Stimulated activated CD8-positive, alpha-beta memory T cell treated with anti-CD3 and anti-CD28 coated beads, Interleukin-2, amount 100 ng/mL, for 48 hours (primary cell): ENCODE results near the gene NPDC1.

Source experiments
- DNase-seq, 2 donors: peaks; one replicate each; pipeline ENCODE4 v3.0.0-alpha.2; 2020; ENCODE audit warnings: low read depth in 2 of 2

The NPDC1 gene, protein sequence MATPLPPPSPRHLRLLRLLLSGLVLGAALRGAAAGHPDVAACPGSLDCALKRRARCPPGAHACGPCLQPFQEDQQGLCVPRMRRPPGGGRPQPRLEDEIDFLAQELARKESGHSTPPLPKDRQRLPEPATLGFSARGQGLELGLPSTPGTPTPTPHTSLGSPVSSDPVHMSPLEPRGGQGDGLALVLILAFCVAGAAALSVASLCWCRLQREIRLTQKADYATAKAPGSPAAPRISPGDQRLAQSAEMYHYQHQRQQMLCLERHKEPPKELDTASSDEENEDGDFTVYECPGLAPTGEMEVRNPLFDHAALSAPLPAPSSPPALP

DNA sequence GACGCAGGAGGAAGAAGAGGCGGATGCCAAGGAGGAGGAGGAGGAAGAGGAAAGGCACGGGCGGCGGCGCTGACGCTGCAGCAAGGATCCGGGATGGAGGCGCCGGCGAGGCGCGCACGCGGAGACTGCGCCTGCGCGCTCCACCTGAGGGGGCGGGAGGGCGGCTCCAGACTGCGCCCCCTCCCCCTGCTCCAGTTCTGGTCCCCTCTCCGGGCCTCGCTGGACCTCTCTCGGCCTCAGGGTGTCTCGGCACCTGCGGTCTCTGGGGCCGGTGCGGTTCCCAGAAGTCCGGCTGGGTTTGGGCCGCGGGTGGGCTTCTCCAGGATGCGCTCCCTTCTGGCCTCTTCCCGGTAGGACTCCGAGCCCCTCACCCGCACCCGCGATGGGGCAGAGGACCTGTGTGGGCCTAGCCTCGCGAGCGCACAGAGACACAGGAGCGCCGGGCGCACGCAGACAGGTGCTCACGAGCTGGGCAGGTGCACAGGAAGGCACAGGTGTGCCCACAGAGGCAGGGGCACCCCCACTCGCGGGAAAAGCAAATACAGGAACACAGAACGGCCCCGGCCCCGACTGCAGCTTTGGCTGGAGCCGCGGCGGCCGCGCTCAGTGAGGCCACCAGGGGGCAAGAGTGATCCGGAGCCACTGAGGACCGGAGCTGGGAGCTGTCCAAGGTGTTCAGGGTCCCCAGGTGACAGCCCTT, at the start of gene NPDC1:
Gene NPDC1, minus strand, starts transcription at position 90 of the 700 bp plus-strand sequence. CDS start 188 bp downstream, outside the sequence.
- peak; percentile 74 to 80 for DNase-seq

DNA sequence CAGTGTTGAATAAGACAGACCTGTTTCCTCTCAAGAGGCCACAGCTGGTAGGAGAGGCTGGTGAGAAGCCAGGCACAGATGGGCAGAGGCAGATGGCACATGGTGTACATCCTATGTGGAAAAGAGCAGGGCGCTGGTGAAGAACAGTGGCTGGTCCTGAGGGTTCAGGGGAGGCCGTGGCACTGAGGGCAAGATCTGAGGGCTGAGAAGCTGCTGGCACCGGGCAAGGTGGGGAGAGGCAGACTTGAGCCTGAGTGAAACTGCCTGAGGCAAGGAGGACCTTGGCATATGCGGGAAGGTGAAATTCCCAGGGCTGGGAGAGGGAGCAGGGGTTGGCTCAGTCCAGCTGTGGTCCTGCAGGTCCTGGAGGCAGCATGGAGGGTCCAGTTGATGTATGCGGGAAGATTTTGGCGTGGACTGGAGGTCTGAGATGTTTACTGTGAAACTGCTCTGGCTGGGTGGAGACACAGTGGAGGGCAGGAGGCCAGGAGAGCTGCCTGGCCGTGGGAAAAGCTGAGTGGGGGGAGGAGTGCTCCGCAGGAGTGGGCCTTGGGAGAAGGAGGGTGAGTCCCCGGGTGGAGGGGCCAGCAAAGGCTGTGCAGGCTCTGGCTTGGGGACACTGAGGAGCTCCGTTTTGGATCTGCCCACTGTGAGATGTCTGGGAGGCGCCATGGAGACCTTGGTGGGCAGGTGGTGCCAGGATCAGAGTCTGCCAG, 43.4 kb upstream of the NPDC1 start:
- DNase-seq, result no peak

DNA sequence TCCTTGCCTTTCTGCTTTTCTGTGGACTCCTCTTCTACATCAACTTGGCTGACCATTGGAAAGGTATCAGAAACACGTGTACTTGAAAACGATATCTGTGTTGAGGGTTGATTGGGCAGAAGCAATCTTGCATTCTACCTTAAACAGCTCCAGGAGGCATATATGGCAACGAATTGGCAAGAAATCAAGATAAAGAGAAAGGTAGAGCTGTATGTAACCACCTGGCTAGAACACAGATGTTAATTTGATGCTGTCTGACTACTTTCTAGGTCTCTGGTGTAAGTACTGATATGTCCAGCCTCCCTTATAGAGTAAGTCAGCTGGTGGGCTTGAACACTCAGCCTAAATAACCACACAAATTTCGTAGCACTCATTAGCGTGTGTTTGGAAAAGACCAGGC, 42.1 kb upstream of the NPDC1 start:
- no peak for DNase-seq

DNA sequence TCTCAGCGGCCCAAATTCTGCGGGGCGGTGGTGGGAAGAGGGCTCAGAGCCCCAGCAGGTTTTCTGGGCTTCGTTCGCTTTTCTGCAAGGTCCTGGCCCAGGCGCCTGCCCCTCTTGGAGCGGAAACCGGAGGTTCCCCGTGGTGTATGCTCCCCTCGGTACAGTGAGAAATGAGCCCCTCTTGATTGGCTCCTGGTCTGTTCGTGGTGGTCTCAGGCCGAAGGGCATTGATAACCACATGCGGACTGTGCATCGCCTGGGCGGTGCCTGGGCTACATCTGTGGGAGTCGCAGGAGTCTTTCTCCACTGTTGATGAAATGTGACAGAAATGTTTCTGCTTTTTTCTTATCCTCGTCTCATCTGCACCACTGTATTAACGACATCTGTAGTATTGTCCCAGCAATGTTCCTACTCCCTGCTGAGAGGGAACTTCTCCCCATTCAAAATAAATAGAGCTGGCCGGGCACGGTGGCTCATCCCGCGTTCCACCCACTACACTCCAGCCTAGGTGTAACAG, 41.5 kb upstream of the NPDC1 start:
- no peak for DNase-seq

DNA sequence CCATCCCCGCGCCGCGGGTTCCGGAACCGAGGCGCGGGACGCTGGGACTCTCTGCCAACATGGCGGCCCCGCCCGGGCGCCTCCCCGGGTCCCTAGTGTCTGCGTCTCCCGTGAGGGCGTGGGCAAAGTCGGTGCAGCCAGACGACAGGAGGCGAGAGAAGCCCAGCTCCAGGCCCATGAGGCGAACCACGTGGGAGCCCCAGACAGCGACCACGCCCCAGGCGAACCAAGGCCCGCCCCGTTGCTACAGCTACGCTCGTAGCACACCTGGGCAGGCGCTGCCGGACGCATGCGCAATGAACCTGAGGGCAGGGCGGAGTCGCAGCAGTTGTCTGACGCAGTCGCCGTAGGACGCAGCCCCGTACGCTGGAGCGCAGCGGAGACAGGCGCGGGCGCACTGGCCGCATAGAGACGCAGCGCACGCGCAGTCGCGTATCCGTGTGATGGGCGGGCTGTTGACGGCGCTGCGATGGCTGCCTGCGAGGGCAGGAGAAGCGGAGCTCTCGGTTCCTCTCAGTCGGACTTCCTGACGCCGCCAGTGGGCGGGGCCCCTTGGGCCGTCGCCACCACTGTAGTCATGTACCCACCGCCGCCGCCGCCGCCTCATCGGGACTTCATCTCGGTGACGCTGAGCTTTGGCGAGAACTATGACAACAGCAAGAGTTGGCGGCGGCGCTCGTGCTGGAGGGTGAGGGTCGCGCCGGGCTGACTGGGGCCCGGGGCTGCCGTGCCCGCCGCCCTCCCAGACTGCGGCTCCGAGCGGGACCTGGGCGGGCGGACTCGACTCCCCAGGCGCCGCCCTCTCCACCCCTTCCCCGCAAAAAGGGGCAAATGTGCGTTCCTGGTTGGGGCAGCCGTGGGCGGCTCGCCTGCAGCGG, 40.8 kb upstream of the NPDC1 start, which contains the start of gene MAN1B1:
Gene MAN1B1, plus strand, starts transcription at position 455 of the 878 bp plus-strand sequence. Its CDS starts 15 bp downstream, at position 470.
- DNase-seq, result peak; percentile 100

DNA sequence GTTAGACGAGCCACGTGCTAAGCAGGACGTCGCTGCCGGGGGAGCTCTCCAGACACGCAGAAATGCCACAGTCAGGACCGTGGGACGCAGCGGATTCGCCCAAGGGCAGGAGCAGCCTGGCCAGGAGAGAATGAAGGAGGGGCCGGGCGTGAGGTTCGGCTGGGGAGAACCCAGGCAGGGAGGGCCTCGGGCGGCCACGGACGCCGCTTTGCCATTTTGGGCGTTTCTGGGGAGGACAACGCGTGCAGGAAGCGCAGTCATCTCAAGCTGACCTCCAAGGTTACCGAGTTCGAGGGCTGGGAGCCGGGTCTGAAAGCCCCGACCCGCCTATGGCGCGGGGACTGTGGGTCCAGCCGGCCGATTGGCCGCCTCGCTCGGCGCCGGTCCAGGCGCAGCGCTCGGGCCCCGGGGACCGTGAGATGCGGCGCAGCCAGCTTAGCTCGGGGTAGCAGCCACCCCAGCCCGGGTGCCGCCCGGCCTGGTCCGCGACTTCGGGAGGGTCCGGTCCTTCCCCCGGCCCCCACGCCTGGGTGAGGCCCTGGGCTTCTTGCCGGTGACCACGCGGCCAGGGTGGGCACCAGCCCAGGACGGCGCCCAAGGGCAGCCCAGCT, 40.0 kb upstream of the NPDC1 start:
- DNase-seq, result peak in 1 of 2 donors; percentile 26

DNA sequence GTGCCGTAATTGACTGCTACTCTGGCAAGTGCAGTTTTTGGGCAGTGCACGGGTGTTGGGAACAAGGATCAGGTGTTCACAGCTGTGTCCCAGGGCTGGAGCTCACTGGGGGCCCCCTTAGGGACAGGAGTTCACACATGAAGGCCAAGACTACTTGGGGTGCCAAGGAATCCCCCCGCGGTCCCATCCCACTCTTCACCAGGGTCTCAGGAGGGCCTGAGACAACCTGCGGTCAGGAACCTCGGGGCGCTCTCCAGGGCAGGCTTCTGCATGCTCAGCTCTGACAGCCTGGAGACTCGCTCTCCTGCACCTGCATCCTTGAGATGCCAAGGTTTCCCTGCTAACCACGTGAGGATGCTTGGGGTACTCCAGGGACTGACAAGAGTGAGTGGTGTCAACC, 38.5 kb upstream of the NPDC1 start:
- no peak for DNase-seq

DNA sequence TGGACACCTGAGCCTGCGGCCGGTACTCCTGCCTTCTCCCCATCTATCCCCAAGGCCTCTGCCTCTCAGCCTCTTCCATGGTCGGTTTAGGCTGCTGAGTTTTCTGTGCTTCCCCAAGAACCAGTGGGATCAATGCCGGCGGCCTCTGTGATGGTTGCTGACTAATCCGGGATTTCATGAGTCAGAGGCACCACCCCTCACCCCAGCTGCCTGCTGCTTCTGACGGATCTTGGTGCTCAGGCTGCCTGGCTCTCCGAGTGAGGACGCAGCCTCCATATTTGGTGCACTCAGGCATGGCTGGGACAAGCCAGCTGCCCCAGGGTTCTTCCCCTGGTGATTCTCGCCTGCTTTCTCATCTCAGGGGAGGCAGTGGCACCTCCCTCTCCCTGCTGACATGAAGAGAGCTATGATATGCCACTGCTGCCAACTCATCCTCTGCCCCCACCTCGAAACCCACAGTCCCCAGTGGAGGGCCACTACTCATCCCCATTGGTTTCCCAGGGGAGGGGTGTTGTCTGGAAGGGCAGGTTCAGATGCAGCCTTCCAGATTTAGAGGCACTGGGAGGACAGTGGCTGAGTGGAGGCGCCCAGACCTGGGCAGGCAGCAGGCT, 37.5 kb upstream of the NPDC1 start:
- no peak for DNase-seq

DNA sequence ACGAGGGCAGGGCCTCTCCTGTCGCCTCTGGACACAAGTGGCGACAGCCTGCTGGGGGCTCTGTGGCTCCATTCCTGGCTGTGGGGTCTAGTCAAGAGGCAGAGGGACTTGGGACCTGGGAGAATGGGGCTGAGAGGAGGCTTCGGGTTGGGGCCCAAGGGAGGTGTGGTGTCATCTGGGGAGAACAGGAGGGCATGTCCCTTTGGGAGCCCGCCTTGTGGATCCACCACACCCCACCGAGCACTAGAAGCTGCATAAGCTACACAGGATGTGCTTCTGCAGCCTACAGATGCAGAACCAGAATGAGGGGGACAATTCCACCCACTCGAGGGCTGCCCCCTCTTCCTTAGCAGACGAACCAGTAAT, 36.9 kb upstream of the NPDC1 start:
- no peak for DNase-seq

DNA sequence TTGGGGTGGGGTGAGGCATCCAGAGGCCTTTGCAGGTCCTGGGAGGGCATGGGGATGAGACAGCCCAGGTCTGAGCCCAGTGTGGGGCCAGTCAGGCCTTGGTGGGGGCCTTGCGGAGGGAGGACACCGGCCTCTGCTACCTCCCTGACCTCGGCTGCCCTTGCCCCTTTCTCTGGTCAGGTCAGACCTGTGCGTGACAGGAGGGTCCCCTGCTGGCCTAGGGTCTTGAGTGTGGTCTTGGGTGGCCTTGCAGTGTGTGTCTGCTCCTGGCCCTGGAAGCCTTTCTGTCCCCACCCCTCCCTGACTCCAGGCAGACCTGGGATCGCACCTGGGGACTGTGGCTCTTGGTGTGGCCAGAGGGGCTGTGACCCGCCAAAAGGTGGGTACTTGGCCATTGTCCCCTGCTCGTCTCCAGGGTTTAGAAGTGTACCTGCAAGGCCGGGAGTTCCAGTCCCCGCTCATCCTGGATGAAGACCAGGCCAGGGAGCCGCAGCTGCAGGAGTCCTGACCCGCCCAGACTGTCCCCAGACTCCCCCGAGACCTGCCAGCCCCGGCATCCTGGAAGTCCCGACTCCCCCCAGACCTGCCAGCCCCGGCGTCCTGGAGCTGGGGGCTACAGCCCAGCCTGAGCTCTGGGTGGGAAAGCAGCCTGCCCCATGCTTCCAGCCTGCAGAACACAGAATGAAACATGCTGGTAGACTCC, 36.4 kb upstream of the NPDC1 start:
- DNase-seq, result no peak

DNA sequence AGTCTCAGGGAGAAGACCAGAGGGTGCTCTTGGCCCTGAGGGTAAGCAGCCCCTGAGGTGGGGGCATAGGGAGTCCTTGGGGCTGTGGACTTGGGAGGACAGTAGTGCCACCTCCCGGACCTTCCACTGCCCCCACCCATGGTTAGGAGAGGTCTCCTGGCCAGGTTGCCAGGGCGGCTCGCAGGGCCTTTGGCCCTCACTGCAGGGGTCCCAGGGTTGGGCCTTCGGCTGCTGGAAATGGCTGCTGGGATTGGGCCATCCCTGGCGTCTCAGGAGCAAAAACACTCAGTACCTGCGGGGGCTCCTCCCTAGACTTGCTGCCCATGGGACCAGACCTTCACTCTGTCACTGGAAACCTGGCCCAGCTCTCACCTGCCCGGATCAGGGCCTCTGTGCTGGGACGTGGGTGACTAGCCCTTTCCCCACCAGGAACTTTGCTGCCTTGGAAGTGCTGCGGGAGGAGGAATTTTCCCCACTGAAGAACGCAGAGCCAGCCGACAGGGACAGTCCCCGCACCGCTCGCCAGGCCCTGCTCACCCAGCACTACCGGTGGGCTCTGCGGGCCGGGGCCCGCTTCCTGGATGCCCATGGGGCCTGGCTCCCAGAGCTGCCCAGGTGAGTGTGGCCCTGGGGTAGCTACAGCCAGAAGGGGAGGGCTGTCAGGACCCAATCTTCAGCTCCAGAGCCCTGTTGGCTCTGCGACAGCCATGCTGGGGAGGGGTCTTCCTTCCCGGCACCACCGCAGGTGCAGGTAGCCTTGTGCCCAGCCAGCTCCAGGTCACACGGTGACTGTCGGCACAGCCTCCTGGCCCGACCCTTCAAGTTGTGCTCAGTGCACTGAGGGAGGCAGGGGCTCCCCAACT, 34.5 kb upstream of the NPDC1 start:
- no peak for DNase-seq

DNA sequence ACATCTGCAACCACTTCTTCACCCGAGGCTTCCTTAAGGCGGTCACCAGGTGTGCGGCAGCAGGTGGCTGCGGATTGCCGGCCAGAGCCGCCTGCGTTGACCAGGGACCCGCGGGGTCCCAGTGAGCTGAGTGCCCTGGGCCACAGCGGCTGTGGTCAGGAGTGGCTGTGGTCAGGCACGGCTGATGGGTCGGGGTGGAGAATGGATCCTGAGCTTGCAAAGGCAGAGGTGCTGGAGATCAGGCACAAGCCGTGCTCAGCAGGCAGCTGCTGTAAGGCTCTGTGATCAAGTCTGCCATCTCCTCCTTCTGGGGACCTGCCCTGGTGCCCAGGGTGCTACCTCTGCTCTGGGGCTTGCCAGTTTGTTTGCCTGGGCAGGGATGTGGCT, 33.4 kb upstream of the NPDC1 start:
- DNase-seq, result no peak

DNA sequence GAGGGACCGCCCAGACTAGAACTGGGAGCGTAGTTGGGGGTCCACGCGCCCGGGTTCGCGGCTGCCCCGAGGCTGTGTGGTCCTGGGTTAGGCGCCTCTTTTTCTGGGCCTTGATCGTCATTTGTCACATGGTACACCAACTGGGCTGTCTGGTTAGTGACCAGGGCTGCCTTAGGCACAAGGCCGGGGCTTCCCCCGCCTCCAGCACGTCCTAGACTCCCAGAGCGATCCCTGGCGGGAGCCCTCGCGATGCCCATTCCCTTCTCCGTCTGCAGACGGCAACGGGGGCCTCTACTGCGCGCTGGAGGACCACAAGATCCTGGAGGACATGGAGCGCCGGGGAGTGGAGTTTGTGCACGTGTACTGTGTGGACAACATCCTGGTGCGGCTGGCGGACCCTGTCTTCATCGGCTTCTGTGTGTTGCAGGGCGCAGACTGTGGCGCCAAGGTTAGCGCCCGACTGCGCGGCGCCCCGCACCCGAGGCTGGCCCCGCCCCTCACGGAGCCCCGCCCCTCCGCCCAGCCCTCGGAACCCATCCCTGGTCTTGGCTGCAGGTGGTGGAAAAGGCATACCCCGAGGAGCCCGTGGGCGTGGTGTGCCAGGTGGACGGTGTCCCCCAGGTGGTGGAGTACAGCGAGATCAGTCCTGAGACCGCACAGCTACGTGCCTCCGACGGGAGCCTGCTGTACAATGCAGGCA, 32.9 kb upstream of the NPDC1 start:
- DNase-seq, result no peak

DNA sequence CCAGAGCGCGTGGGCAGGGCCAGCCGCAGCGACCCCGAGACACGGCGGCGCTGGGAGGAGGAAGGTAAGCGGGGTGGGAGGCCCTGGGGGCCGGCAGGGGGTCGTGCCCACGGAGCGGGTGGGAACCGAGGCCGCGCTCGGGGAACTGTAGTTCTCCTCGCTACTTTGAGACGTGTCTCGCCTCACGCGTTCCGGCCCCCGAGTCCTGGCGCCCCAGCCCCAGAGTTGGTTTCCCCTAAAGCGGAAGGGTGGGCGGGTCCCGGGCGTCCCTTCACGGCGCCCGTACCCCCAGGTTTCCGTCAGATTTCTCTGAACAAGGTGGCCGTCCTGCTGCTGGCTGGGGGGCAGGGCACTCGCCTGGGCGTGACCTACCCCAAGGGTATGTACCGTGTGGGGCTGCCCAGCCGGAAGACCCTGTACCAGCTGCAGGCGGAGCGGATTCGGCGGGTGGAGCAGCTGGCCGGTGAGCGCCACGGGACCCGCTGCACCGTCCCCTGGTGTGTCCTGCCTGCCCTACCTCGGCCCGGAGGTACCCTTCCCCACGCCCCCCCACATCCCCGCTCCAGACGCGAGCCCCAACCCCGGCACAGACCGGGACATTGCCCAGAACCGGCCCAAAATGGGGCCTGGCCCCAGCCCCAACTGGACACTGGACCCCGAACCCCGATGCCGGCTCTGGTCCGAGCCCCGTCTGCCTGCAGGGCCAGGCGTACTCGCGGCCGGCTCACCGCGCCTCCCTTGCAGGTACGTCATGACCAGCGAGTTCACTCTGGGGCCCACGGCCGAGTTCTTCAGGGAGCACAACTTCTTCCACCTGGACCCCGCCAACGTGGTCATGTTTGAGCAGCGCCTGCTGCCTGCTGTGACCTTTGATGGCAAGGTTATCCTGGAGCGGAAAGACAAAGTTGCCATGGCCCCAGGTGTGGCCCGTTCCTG, 32.0 kb upstream of the NPDC1 start:
- peak in 1 of 2 donors; percentile 51 for DNase-seq

DNA sequence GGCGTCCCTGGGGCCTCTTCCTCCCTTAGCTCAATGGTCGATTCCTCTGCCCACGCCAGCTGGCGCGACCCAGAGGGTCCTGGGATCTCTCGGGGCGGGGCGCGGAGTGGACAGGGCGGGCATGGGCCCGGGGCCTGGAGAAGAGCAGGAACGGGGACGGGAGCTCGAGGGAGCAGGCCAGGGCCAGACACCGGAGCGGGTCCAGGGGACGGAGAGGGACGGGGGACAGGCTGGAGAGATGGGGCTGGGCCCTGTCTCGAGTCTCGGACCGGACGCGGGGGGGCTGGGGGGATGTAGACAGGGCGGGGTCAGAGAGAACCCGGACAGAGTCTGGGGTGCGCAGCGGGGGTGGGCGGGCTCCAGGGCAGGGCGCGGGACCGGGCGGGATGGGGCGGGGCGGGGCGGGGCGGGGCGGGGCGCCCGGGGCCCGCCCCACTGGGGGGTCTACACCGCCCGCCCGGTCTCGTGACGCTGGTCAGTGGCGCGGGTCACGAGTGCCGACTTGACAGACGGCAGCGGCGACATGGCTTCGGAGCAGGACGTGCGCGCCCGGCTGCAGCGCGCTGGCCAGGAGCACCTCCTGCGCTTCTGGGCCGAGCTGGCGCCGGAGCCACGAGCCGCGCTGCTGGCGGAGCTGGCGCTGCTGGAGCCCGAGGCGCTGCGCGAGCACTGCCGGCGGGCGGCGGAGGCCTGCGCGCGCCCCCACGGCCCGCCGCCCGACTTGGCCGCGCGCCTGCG, 31.2 kb upstream of the NPDC1 start, which contains the start of gene UAP1L1:
Gene UAP1L1, plus strand, starts transcription at position 508 of the 738 bp plus-strand sequence. Its CDS starts 16 bp downstream, at position 524.
- DNase-seq, result peak in 1 of 2 donors; percentile 41

DNA sequence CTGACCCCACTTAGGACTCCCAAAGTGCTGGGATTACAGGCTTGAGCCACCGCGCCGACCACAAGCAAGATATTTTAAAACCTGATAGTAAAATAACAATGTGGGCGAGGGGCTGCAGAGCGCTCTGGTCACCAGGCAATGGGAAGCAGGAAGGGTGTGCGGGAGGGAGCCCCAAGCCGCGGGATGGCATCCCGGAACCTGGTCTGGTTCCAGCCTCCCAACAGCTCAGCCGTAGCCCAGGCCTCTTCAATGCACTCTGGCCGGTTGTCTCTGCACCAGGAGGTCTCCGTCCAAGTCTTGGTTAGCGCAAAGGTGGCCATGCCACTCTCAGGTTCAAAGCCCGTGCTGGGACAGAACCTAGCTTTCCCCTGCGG, 30.6 kb upstream of the NPDC1 start:
- no peak for DNase-seq
